GM04503 (cell line): ENCODE results near the gene ATF6.

Experiments used
- DNase-seq: peaks from one replicate; pipeline ENCODE4 v3.0.0-alpha.2; 2012; ENCODE audit warnings: low read depth

Gene ATF6

DNA sequence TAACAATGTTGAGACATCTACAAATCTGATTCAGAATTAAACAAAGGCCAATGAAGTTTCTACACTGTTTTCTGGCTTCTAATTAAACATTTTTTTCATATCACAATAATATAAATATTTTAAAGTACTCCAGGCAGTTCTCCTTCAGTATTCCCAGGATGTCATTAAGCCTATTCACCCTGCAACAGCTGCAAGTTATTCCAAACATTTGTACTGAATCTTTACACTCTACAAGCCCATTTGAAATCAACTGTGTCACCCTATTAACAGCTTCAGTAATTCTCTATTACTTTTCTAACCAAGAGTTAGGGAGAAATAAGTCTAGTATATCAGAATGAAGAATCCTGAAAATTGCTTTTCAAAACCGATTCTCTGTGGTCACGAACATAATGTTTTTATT lies 133.0 kb downstream of the ATF6 start:
- no peak for DNase-seq

DNA sequence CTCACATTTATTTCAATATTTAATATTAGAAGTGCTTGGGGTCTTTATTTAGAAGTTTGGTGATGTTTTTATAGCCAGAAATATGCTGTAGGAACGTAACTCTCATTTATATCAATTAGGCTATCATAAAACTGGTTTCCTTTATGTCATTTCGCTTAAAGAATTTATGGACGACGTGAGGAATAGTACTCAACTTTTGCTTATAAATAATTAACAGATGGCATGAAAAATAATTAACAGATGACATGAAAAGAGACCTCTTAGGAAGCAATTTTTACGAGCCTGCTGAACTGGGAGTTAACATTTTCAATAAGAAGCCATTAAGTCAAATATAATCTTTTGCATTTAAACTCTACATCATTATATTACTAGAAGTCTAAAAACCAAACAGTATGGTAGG lies 134.0 kb downstream of the ATF6 start:
- no peak for DNase-seq

DNA sequence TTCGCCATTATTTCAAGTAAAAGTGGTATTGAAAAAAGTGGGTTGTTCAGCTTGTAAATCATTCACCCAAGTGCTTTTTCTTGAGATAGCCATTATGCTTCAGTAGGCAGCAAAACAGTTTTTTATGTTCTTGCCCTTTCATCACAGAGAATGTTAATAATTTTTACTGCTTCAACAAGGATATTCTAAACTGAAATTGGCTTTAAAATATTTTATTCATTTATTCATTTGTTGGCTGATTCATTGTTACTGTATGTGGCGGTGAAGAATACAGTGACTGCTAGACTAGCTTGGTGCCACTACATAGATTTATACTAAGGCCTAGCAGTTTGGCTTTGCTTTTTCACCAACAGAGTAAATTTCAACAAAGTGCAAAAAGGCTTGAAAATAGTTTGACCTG lies 136.1 kb downstream of the ATF6 start:
- no peak for DNase-seq

GRCh38 chr1:161905269-161905884 lies 139.3 kb downstream of the ATF6 start:
- DNase-seq: no peak

- DNase-seq: no peak
Observed at GRCh38 chr1:161907265-161907664, 141.1 kb downstream of the ATF6 start.

GRCh38 chr1:161908264-161908663 lies 142.1 kb downstream of the ATF6 start:
- DNase-seq: no peak

GRCh38 chr1:161910604-161911003 lies 144.5 kb downstream of the ATF6 start:
- DNase-seq: peak; percentile 42

GRCh38 chr1:161913482-161914140 lies 147.5 kb downstream of the ATF6 start:
- DNase-seq: no peak

GRCh38 chr1:161914595-161914994 lies 148.5 kb downstream of the ATF6 start:
- DNase-seq: no peak

DNA sequence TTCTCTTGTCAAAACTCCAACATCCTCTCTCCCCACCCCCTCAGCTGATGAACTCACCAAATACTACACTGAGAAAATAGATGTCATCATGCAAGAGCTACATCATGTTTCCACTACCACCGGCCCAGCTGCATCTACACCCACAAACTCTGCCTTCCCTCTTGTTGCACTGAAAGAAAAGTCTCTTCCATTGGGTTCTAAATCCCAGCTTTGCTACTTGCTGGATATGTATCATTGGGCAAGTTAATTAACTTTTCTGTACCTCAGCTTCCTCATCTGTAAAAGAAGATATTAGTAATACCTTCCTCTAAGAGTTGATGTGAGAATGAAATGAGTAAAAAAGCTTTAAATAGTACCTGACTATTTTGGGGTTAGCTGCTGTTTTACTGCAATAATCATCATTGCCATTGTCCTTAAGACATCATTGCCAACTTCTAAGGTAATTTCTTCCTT lies 149.0 kb downstream of the ATF6 start:
- DNase-seq: no peak

- DNase-seq: no peak
Observed at GRCh38 chr1:161915978-161916377, 149.9 kb downstream of the ATF6 start.

- no peak for DNase-seq
Observed at GRCh38 chr1:161919229-161919628, 153.1 kb downstream of the ATF6 start.

- no peak for DNase-seq
Observed at GRCh38 chr1:161921491-161921890, 155.4 kb downstream of the ATF6 start.

DNA sequence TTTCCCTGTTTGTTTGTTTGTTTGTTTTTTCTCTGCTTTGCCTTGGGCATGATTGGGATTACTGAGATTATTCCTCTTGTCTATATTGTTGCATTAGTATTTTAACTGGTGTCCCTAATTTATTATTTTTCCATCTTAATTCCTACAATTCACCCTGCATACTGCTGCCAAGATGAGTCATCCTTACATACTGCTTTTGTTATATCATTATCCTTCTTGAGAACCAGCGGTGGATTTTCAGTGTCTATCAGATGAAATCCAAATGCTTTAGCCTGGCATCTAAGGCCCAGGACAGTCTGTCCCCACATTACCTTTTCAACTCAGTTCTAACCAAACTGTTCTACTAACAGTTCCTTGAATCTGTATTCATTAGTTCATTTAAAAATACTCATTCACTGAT lies 155.9 kb downstream of the ATF6 start:
- no peak for DNase-seq

DNA sequence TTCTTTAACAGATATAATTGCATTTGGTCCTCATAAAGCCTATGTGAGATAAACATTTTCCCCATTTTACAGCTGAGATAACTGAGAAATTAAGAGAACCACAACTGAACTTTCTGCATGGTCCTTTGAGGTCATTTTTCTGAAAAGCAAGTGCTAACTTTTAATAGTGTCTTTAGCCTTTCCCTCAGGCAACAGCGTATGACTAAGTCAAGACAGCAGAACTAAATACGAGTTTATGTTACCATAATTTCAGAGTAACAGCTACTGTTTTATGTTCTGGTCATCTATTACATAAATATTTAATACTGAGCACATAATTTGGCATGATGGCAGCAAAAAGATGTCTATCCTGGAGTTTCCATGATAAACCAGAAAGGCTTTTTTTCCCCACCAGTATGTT lies 161.9 kb downstream of the ATF6 start:
- DNase-seq: no peak

DNA sequence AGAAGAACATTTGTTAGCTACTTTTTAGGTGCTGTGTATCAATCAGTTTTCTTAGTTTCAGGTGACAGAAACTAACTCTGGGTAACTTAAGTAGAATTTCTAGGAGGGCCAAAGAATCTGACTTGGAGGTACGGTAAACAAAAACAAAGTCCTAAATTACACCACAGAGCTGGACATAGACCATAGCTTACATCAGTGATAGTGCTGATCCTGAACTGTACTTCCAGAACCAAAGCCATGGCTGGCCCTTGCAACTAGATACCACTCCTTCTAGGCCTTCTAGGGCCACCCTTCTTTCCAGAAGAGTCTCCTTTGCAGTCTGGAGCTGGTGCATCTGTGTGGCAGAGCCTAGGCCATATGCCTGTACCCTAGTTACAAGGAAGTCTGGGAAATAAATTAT lies 163.0 kb downstream of the ATF6 start:
- no peak for DNase-seq

- DNase-seq: no peak
Observed at GRCh38 chr1:161930064-161930463, 163.9 kb downstream of the ATF6 start.

GRCh38 chr1:161932668-161933067 lies 166.5 kb downstream of the ATF6 start:
- DNase-seq: no peak

GRCh38 chr1:161933592-161934588 lies 167.8 kb downstream of the ATF6 start:
- no peak for DNase-seq

DNA sequence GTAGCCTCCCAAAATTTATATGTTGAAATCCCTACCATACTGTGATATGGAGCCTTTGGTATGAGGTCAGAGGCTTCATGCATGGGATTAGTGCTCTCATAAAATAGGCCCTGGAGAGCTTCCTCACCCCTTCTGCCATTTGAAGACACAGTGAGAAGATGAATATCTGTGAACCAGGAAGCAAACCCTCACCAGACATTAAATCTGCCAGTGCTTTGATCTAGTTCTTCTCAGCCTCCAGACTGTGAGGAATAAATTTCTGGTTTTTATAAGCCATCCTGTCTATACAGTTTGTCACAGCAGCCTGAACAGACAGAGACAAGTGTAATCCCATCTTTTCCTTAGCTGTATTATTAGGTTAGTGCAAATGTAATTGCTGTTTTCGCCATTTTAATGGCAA lies 169.1 kb downstream of the ATF6 start:
- DNase-seq: no peak

GRCh38 chr1:161936786-161937185 lies 170.7 kb downstream of the ATF6 start:
- DNase-seq: no peak

- DNase-seq: no peak
Observed at GRCh38 chr1:161940866-161941591, 174.9 kb downstream of the ATF6 start.
